Erythroblast (primary cell): ENCODE results near the gene TTC38.

Experiments
- DNase-seq, 2 experiments: peaks; one replicate each; lab custom pipeline; 2025; lab: John Stamatoyannopoulos, UW
- GATA1 ChIP-seq: IDR thresholded peaks from 2 replicates; pipeline ENCODE4 v1.6.1; 2011; ENCODE audit warnings: low read depth, mild to moderate bottlenecking, control low read depth, low read length, moderate library complexity
- POLR2A ChIP-seq: IDR thresholded peaks from 2 replicates; pipeline ENCODE4 v1.6.1; 2011; ENCODE audit warnings: mild to moderate bottlenecking, low read length

Gene TTC38

GRCh38 chr22:46239261-46240048 is 28.4 kb upstream of the TTC38 start:
- TF ChIP-seq POLR2A = no peak
- no peak for TF ChIP-seq GATA1

GRCh38 chr22:46240073-46240472 is 27.7 kb upstream of the TTC38 start:
- no peak for DNase-seq
- no peak for TF ChIP-seq POLR2A
- TF ChIP-seq GATA1 = no peak

More at GRCh38 chr22:46239261-46240048, 28.4 kb upstream of the TTC38 start:
- peak; percentile 51 to 71 for DNase-seq

DNA sequence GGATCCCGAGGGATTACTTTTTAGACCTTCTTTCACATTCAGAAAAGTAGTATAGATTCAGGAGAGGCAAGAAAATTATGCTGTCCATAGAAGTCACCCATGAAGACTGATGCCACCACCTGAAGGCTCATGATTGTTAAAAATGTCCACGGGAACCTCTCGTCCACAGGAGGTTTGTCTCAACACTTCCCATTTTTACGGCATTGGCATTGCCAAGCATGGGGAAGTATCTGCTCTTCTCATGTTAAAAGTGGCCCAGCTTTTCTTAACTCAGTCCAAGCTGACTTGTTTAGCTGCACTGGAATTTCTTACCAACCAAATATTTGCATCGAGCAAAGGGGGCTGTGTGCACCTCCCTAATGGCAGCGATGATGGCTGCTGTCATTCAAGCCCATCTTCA is 27.3 kb upstream of the TTC38 start:
- no peak for DNase-seq
- TF ChIP-seq GATA1 (no peak), POLR2A (no peak)

DNA sequence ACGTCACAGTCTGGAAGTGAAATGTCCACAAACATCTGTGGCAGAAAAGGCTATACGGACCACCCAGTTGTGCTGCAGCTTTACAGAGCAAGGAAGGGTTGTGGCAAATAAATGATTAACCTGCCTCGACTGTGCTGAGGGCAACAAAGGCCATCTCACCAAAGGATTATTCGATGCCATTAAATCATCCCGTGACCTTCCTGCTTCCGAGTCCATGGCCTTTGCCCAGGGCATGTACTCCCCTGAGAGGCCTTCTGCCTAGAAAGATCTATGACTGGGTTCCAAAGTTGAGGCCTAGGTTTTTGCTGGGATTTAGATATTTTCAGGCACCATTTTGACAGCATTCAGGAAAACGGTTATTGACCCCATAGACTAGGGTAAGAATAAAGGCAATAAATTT is 26.9 kb upstream of the TTC38 start:
- DNase-seq = no peak
- no peak for TF ChIP-seq GATA1
- TF ChIP-seq POLR2A = no peak

DNA sequence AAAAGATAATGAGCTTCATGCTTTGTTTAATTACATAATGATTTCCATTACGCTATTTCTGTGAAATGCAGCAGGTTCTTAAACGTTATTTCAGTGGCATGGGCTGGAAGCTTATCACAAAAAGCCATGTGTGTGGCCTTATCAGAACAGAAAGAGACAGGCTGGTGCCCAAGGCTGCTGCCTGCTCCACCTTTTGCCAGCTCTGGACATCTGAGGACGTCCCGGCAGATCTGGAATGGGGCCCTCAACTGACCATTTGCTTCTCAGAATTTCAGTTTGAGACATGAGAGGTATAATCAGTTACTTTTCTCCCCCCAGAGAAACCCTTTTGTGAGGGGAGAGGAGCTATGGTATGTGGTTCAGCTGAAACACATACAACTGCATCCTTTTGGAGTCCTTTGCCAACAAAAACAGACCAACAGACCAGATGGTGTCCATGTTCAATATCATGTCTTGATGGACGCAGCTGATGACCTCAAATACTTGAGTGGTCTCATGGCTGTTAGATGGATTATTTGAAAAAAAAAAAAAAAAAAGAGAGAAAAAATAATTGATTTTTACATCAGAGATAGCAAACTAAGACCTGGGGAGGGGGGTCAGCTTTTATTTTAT is 26.3 kb upstream of the TTC38 start:
- peak; percentile 89 to 96 for DNase-seq
- TF ChIP-seq GATA1 = peak; percentile 55
- TF ChIP-seq POLR2A = peak; percentile 62

DNA sequence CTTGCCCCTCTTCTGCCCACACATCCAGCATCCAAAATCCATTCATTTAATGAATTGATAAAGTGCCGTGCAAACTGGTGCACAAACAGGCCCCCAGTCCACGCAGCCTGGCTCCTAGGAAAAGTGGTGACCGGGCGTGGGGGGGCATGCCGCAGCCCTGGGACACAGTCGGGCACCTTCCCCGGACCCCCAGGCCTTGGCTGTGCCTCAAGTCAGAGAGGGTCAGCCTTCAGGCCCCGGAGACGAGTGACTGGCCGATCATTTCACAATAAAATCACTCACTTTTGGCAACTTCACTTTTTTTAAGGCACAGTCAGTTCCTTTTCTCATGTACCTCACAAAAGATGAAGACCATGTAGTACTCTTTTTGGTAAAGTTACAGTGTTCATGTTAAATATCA is 25.7 kb upstream of the TTC38 start:
- no peak for TF ChIP-seq GATA1
- TF ChIP-seq POLR2A = no peak
- DNase-seq = no peak

GRCh38 chr22:46244771-46245170 is 23.0 kb upstream of the TTC38 start:
- DNase-seq = no peak
- TF ChIP-seq GATA1 (no peak), POLR2A (no peak)

DNA sequence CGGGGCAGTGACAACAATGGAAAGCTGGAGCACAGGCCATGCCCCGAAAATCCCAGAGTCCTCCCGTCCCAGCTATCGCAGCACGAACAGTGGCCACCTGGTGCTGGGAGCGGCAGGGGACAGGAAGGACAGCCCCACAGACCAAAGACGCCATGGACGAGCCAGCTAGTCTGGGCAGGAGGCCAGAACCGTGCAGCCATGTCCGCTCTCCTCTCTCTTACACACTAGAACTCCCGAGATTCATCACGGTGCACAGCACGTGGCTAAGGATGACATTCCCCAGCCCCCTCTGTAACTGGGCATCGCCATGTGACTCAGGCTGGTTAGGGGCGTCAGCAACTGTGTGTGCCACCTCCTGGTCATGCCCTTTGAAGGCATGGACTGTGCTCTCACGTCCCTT is 22.3 kb upstream of the TTC38 start:
- DNase-seq = no peak

GRCh38 chr22:46246178-46246577 is 21.6 kb upstream of the TTC38 start:
- TF ChIP-seq GATA1 (no peak), POLR2A (no peak)

More for the DNA sequence above, 22.3 kb upstream of the TTC38 start:
- TF ChIP-seq GATA1 = no peak
- TF ChIP-seq POLR2A = no peak

GRCh38 chr22:46247443-46247975 is 20.3 kb upstream of the TTC38 start:
- TF ChIP-seq GATA1 = no peak
- no peak for TF ChIP-seq POLR2A
- DNase-seq = no peak

More at GRCh38 chr22:46246178-46246577, 21.6 kb upstream of the TTC38 start:
- no peak for DNase-seq

GRCh38 chr22:46250035-46250782 is 17.6 kb upstream of the TTC38 start, which contains the start of gene CDPF1:
CDPF1 (minus strand) TSS chr22:46250293; CDS start chr22:46248284, 2,009 bp downstream.
- TF ChIP-seq POLR2A (peak; percentile 97), GATA1 (no peak)
- peak; percentile 92 to 95 for DNase-seq

GRCh38 chr22:46250783-46251125 is 17.1 kb upstream of the TTC38 start:
- TF ChIP-seq GATA1 (no peak), POLR2A (no peak)
- DNase-seq = peak; percentile 52 to 61

DNA sequence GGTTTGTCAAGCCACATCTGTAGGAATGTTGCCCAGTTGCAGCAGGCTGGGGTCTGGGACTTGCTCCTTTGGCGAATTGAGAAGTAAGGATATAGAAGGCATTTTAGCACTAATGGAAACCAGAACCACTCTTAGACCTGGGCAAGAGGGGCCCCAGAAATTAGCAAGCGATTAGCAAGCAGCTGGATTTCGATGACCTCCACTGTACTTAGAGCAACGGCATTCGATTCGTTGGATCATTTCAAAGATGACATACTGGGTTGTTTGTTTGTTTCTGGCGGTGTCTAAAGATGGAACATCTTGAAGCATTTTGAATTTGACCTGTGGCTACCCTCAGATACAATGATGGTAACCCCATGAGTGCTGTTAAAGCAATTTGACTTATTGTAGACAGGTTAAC is 16.5 kb upstream of the TTC38 start:
- TF ChIP-seq POLR2A = no peak
- no peak for TF ChIP-seq GATA1
- peak; percentile 42 to 55 for DNase-seq

- DNase-seq = no peak
- no peak for TF ChIP-seq GATA1
- TF ChIP-seq POLR2A = no peak
These were observed 15.9 kb upstream of the TTC38 start for GRCh38 chr22:46251816-46252380.
